Measurements from ENCODE around the gene CADPS.

GRCh38 chr3:62361824-62362223 is 513.4 kb downstream of the CADPS start:
- no peak for TF ChIP-seq CTCF (IDR thresholded peaks at IDR 0.05)
- TF ChIP-seq ZFX (IDR thresholded peaks at IDR 0.05; ENCODE audit: borderline replicate concordance): no peak

Measured in 22Rv1 (cell line).